PC-3 (cell line): ENCODE measurements around the gene CRACR2B.

Source experiments
- EZH2phosphoT487 ChIP-seq: fragments of 300-600 bp; sonication (generic); IDR thresholded peaks from 2 replicates; pipeline ENCODE4 v1.6.1; 2018; ENCODE audit warnings: mild to moderate bottlenecking, antibody characterized with exemption, low read length, borderline replicate concordance
- TF ChIP-seq, protein P1 (sequence below): fragments of 300-600 bp; sonication (generic); conservative IDR thresholded peaks from 2 replicates; pipeline ENCODE4 v1.5.1; 2017; ENCODE audit warnings: antibody characterized with exemption, low read depth, mild to moderate bottlenecking, low read length

DNA sequence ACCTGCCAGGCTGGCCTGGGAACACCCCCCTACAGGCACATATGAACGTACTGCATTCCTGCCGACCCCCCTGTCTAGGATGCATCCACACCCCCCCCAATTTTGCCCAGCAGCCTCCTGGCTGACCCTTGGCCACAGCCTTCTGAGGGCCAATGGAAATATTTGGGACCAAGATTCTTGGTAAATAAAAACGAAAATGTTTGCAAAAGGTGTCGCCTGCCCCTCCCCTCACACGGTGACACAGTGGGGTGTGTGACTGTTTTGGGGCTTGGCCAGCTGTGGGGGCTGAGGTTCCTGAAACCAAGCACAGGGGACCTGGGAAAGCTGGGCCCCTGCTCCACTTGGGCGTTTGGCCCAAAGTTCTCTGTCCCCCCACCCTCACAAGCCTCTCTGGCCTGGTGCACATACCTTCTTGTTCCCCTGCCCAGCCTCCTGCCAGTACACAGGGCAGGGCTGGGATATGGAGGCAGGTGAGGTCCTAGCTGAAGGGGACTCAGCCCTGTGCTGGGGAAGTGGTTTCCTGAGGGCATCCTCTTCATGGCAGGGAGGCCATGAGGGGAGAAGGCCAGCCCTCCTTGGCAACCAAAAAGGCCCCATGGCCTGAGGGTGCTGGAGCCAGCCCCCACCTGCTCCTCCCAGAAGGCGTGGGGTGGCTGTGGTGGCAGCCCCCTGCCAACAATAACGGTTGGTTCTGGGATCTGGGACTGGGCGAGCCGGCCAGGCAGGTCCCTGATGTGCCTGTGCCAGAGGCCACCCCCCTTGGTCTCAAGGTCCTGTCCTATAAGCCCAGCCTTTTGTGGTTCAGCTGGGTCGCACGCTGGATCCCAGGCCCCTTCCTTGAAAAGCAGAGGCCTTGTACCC lies 2.1 kb upstream of the CRACR2B start:
- no peak for TF ChIP-seq EZH2phosphoT487
- TF ChIP-seq, protein P1, sequence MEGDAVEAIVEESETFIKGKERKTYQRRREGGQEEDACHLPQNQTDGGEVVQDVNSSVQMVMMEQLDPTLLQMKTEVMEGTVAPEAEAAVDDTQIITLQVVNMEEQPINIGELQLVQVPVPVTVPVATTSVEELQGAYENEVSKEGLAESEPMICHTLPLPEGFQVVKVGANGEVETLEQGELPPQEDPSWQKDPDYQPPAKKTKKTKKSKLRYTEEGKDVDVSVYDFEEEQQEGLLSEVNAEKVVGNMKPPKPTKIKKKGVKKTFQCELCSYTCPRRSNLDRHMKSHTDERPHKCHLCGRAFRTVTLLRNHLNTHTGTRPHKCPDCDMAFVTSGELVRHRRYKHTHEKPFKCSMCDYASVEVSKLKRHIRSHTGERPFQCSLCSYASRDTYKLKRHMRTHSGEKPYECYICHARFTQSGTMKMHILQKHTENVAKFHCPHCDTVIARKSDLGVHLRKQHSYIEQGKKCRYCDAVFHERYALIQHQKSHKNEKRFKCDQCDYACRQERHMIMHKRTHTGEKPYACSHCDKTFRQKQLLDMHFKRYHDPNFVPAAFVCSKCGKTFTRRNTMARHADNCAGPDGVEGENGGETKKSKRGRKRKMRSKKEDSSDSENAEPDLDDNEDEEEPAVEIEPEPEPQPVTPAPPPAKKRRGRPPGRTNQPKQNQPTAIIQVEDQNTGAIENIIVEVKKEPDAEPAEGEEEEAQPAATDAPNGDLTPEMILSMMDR, result no peak
